Neural crest cell (in vitro differentiated cells): ENCODE results near the gene GALNT18. TPM values are rescaled to one million over a fixed set of nuclear protein-coding genes. Genes with fewer than 3 reads are reported as not detected.
A peak's percentile ranks its signal among the peaks of the same experiment; 100 is the strongest.

Experiments used
- DNase-seq: peaks from one replicate; pipeline ENCODE4 v3.0.0; 2021; ENCODE audit warnings: low read depth, mixed read lengths, low spot score
- H3K27ac Mint-ChIP-seq: one replicate; pipeline ENCODE4 v1.8.0; 2021; ENCODE audit warnings: mild to moderate bottlenecking, mixed read lengths; ENCODE audit not compliant: unreplicated experiment
- H3K27me3 Mint-ChIP-seq: 2 replicates; pipeline ENCODE4 v1.8.0; 2021; ENCODE audit warnings: low read depth, mild to moderate bottlenecking, mixed read lengths
- H3K36me3 Mint-ChIP-seq: 2 replicates; pipeline ENCODE4 v1.8.0; 2021; ENCODE audit warnings: low read depth, mild to moderate bottlenecking, mixed read lengths
- H3K4me1 Mint-ChIP-seq: 2 replicates; pipeline ENCODE4 v1.8.0; 2021; ENCODE audit warnings: mixed read lengths
- H3K4me3 Mint-ChIP-seq: one replicate; pipeline ENCODE4 v1.8.0; 2021; ENCODE audit warnings: mild to moderate bottlenecking, mixed read lengths
- H3K9me3 Mint-ChIP-seq: 2 replicates; pipeline ENCODE4 v1.8.0; 2021; ENCODE audit warnings: mixed read lengths
- CTCF ChIP-seq: fragments of 200-600 bp; sonication (generic); conservative IDR thresholded peaks from 2 replicates; pipeline ENCODE4 v1.5.0; 2021; ENCODE audit warnings: antibody characterized with exemption, mild to moderate bottlenecking
- total RNA-seq: library from RNA; stranded (reverse); gene quantifications from 2 replicates; pipeline ENCODE4 v1.2.1, GENCODE V29; 2021

GALNT18 gene
- total RNA-seq, 1 donor from 2014 or later: 2.8 TPM

GRCh38 chr11:11444804-11445131 is 177.0 kb downstream of the GALNT18 start:
- no peak overlapping the region for H3K27ac Mint-ChIP-seq
- no peak overlapping the region for H3K4me3 Mint-ChIP-seq
- no peaks in the 10 kb centered on the region for H3K36me3 Mint-ChIP-seq
- H3K4me1 Mint-ChIP-seq: no peaks in the 10 kb centered on the region
- no peak for DNase-seq
- no peak for TF ChIP-seq CTCF
- H3K9me3 Mint-ChIP-seq: no peaks in the 10 kb centered on the region
- no peaks in the 10 kb centered on the region for H3K27me3 Mint-ChIP-seq

- H3K27ac Mint-ChIP-seq: no peak overlapping the region
- H3K36me3 Mint-ChIP-seq: no peaks in the 10 kb centered on the region
- H3K9me3 Mint-ChIP-seq: no peaks in the 10 kb centered on the region
- no peaks in the 10 kb centered on the region for H3K27me3 Mint-ChIP-seq
- DNase-seq: no peak
- no peak overlapping the region for H3K4me3 Mint-ChIP-seq
- H3K4me1 Mint-ChIP-seq: no peaks in the 10 kb centered on the region
- TF ChIP-seq CTCF: no peak
Measured at GRCh38 chr11:11444027-11444803, 177.6 kb downstream of the GALNT18 start.

GRCh38 chr11:11442791-11443190 is 179.0 kb downstream of the GALNT18 start:
- no peak for DNase-seq
- Mint-ChIP-seq H3K27me3 (no peaks in the 10 kb centered on the region), H3K4me3 (no peak overlapping the region), H3K9me3 (no peaks in the 10 kb centered on the region), H3K36me3 (no peaks in the 10 kb centered on the region), H3K27ac (peak overlapping the region; percentile 68), H3K4me1 (no peaks in the 10 kb centered on the region)
- no peak for TF ChIP-seq CTCF

GRCh38 chr11:11441516-11441915 is 180.3 kb downstream of the GALNT18 start:
- no peak for DNase-seq
- Mint-ChIP-seq H3K36me3 (no peaks in the 10 kb centered on the region), H3K9me3 (no peaks in the 10 kb centered on the region), H3K4me3 (no peak overlapping the region), H3K4me1 (no peaks in the 10 kb centered on the region), H3K27me3 (no peaks in the 10 kb centered on the region), H3K27ac (no peak overlapping the region)
- TF ChIP-seq CTCF: no peak

- Mint-ChIP-seq H3K4me3 (no peak overlapping the region), H3K27me3 (no peaks in the 10 kb centered on the region), H3K27ac (no peak overlapping the region), H3K9me3 (no peaks in the 10 kb centered on the region), H3K36me3 (no peaks in the 10 kb centered on the region), H3K4me1 (no peaks in the 10 kb centered on the region)
- TF ChIP-seq CTCF: no peak
- no peak for DNase-seq
Measured at GRCh38 chr11:11441091-11441490, 180.7 kb downstream of the GALNT18 start.
